Measurements from ENCODE around the gene HOXC6.
"Not testable (repeated sequence)": the region's sequence is repeated elsewhere in the genome, so short reads cannot be mapped to it uniquely, and the experiment has no call there.

The HOXC6 gene

DNA sequence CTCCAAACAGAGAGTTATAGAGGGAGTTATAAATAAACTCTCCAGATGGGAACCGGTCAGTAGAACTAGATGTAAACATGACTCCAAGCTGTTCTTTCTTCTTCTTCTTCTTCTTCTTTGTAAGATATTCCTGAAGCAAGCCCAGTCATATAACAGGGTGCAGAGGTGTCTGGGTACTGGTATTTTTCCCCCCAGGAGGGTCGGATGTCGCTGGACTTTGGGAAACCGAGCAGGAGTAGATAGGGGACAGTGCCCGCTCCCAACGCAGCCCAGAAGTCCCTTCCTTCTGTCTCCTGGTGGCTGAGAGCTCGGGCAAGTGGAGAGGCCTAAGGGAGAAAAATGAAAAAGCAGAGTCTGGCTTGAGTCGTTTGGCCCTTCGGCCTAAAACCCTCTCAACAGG, 50.9 kb downstream of the HOXC6 start:
- not testable (repeated sequence) for DNase-seq (ENCODE audit: extremely low read depth in 1 of 2, low read depth in 1 of 2)
